Measurements from ENCODE around the gene ZNF286A.
"Not testable (repeated sequence)": the region's sequence is repeated elsewhere in the genome, so short reads cannot be mapped to it uniquely, and the experiment has no call there.

Gene ZNF286A

DNA sequence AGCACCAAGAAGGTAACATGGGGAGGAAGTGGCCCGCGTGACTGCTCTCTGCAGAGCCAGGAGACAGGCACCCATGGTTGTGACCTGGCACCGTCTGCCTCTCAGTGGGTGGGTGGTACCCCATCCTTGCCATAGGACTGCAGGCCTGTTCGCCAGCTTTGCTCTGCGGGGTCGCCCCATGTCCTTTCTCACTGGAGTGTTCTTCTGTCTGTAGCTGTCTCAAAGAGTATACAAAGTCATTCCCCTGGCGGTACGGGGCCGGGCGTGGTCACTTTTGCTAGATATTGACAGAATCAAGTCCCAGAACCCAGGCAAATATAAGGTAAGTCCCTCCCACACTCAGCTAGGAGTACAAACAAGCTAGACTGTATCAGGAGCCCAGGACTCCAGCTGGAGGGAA is 38.5 kb downstream of the ZNF286A start:
- Histone ChIP-seq H3K4me3 (ENCODE audit: low read depth in 1 of 2, low read length in 2 of 2) (no peak overlapping the region), H3K9me3 (ENCODE audit: control insufficient read depth in 1 of 2, low read length in 2 of 2) (no peaks in the 10 kb centered on the region), H3K4me1 (ENCODE audit: control insufficient read depth in 1 of 2, insufficient read depth in 2 of 2, low read length in 2 of 2) (no peaks in the 10 kb centered on the region), H3K27me3 (ENCODE audit: control insufficient read depth in 1 of 2, insufficient read depth in 2 of 2, low read length in 2 of 2) (no peaks in the 10 kb centered on the region), H3K27ac (ENCODE audit: low read depth, low read length) (no peak overlapping the region), H3K36me3 (ENCODE audit: control insufficient read depth in 1 of 2, insufficient read depth in 2 of 2, low read length in 2 of 2) (no peaks in the 10 kb centered on the region), H3K9ac (ENCODE audit: low read depth in 1 of 2, low read length in 2 of 2) (no peak overlapping the region)

GRCh38 chr17:15739259-15739658 is 39.7 kb downstream of the ZNF286A start:
- not testable (repeated sequence) for H3K27me3 ChIP-seq (ENCODE audit: control insufficient read depth in 1 of 2, insufficient read depth in 2 of 2, low read length in 2 of 2); H3K9me3 ChIP-seq (ENCODE audit: control insufficient read depth in 1 of 2, low read length in 2 of 2); H3K27ac ChIP-seq (ENCODE audit: low read depth, low read length); H3K36me3 ChIP-seq (ENCODE audit: control insufficient read depth in 1 of 2, insufficient read depth in 2 of 2, low read length in 2 of 2); H3K4me1 ChIP-seq (ENCODE audit: control insufficient read depth in 1 of 2, insufficient read depth in 2 of 2, low read length in 2 of 2); H3K4me3 ChIP-seq (ENCODE audit: low read depth in 1 of 2, low read length in 2 of 2); H3K9ac ChIP-seq (ENCODE audit: low read depth in 1 of 2, low read length in 2 of 2)

DNA sequence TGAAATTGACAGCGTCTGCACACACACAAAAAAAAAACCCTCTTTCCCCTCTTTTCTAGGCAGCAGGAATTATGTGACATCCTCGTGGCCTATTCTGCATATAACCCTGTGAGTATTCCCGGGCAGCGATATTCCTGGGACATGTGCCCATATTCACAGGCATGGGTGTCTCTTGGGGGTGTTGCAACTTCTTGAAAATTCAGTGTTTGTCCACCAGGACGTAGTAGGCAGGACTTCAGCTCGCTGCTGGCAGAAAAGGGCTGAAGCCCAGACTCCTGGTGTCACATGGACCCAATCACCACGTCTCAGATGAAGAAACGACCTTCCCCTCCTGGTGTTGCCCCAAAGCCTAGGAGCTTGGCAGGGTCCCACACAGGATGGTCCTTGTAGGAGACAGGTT is 40.5 kb downstream of the ZNF286A start:
- not testable (repeated sequence) for H3K9ac ChIP-seq (ENCODE audit: low read depth in 1 of 2, low read length in 2 of 2); H3K4me1 ChIP-seq (ENCODE audit: control insufficient read depth in 1 of 2, insufficient read depth in 2 of 2, low read length in 2 of 2); H3K27ac ChIP-seq (ENCODE audit: low read depth, low read length); H3K36me3 ChIP-seq (ENCODE audit: control insufficient read depth in 1 of 2, insufficient read depth in 2 of 2, low read length in 2 of 2); H3K9me3 ChIP-seq (ENCODE audit: control insufficient read depth in 1 of 2, low read length in 2 of 2); H3K4me3 ChIP-seq (ENCODE audit: low read depth in 1 of 2, low read length in 2 of 2); H3K27me3 ChIP-seq (ENCODE audit: control insufficient read depth in 1 of 2, insufficient read depth in 2 of 2, low read length in 2 of 2)

DNA sequence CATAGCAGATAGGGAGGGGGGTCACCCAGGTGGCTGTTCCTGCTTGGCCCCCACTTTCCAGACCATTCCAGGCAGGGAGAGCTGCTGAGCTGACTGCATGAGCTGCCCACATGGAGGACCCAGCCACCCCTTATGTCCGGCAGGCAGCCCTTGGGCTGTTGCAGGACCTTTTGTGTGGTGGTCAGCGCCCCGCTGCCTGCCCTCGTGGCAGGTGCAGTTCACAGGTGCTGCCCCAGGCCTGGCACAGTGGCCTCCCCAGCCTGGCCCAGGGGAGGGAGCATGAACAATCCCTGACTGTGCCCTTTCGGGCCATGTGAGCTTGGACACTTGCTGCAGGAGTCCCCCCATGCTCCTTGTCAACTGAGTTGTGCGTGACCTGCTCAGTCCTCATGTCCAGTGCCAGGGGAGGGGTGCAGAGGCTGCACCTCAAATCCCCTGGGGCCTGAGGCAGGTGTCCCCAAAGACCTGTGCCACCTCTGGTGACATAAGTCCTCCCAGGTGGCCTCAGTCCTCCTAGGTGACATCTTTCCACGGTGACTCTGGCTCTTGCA is 41.1 kb downstream of the ZNF286A start:
- Histone ChIP-seq H3K9me3 (ENCODE audit: control insufficient read depth in 1 of 2, low read length in 2 of 2) (no peaks in the 10 kb centered on the region), H3K27ac (ENCODE audit: low read depth, low read length) (no peak overlapping the region), H3K4me1 (ENCODE audit: control insufficient read depth in 1 of 2, insufficient read depth in 2 of 2, low read length in 2 of 2) (no peaks in the 10 kb centered on the region), H3K9ac (ENCODE audit: low read depth in 1 of 2, low read length in 2 of 2) (no peak overlapping the region), H3K36me3 (ENCODE audit: control insufficient read depth in 1 of 2, insufficient read depth in 2 of 2, low read length in 2 of 2) (no peaks in the 10 kb centered on the region), H3K4me3 (ENCODE audit: low read depth in 1 of 2, low read length in 2 of 2) (no peak overlapping the region), H3K27me3 (ENCODE audit: control insufficient read depth in 1 of 2, insufficient read depth in 2 of 2, low read length in 2 of 2) (no peaks in the 10 kb centered on the region)

- Histone ChIP-seq H3K27ac (ENCODE audit: low read depth, low read length) (no peak overlapping the region), H3K36me3 (ENCODE audit: control insufficient read depth in 1 of 2, insufficient read depth in 2 of 2, low read length in 2 of 2) (no peaks in the 10 kb centered on the region), H3K27me3 (ENCODE audit: control insufficient read depth in 1 of 2, insufficient read depth in 2 of 2, low read length in 2 of 2) (no peaks in the 10 kb centered on the region), H3K9ac (ENCODE audit: low read depth in 1 of 2, low read length in 2 of 2) (no peak overlapping the region), H3K9me3 (ENCODE audit: control insufficient read depth in 1 of 2, low read length in 2 of 2) (no peaks in the 10 kb centered on the region), H3K4me3 (ENCODE audit: low read depth in 1 of 2, low read length in 2 of 2) (no peak overlapping the region), H3K4me1 (ENCODE audit: control insufficient read depth in 1 of 2, insufficient read depth in 2 of 2, low read length in 2 of 2) (no peaks in the 10 kb centered on the region)
Observed at GRCh38 chr17:15741624-15742023, 42.1 kb downstream of the ZNF286A start.

DNA sequence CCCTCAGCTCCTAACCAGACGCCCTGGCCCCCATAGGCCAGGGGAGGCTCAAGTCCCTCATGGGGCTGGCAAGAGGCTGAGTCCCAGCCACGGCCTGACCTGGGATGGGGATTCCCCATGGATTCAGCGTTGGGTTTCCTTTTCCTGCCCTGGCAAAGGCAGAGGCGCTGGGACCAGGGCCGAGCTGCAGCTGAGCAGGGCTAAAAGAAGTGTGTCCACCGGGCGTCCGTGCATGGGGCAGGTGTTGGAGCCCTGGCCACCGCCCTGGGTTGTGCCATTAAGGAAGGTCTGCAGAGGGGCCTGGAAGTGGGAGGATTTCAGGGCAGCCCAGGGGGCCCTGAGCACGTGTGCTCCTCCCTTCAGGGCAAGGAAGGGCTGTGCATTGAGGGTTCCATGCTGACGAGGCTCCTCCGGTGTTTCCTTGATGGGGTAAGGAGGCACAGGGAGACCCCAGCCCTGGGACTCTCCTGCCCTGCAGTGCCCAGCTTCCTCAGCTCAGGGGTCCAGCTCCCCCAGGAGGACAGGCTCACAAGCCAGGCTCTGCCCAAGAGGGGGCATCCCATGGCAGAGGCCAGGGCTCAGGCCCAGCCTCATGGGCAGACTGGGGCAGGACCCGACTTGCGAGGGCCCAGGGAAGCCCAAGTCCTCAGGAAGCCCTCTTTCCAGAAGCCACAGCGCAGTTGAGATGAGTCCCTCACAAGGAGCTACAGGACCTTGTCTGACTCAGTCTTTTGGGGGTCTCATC is 42.7 kb downstream of the ZNF286A start:
- Histone ChIP-seq H3K27ac (ENCODE audit: low read depth, low read length) (no peak overlapping the region), H3K4me3 (ENCODE audit: low read depth in 1 of 2, low read length in 2 of 2) (no peak overlapping the region), H3K36me3 (ENCODE audit: control insufficient read depth in 1 of 2, insufficient read depth in 2 of 2, low read length in 2 of 2) (no peaks in the 10 kb centered on the region), H3K9ac (ENCODE audit: low read depth in 1 of 2, low read length in 2 of 2) (no peak overlapping the region), H3K9me3 (ENCODE audit: control insufficient read depth in 1 of 2, low read length in 2 of 2) (no peaks in the 10 kb centered on the region), H3K4me1 (ENCODE audit: control insufficient read depth in 1 of 2, insufficient read depth in 2 of 2, low read length in 2 of 2) (no peaks in the 10 kb centered on the region), H3K27me3 (ENCODE audit: control insufficient read depth in 1 of 2, insufficient read depth in 2 of 2, low read length in 2 of 2) (no peaks in the 10 kb centered on the region)

DNA sequence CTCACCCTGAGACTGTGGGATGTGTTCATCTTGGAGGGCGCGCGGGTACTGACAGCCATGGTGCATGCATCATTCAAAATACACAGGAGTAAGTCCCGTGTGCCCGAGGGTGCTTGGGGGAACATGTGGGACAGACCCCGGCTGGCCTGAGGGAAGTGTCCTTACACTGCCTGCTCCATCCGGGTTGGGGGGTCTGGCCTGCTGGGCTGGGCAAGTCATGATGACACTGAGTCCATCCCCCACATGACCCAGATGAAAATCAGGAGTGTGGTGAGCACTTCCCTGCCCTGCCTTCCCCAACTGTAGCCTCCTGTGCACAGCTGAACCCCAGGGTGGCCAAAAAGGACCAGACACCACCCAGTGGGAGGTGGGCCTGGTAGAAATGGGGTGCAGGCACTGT is 43.4 kb downstream of the ZNF286A start:
- Histone ChIP-seq H3K27me3 (ENCODE audit: control insufficient read depth in 1 of 2, insufficient read depth in 2 of 2, low read length in 2 of 2) (no peaks in the 10 kb centered on the region), H3K27ac (ENCODE audit: low read depth, low read length) (no peak overlapping the region), H3K9ac (ENCODE audit: low read depth in 1 of 2, low read length in 2 of 2) (no peak overlapping the region), H3K9me3 (ENCODE audit: control insufficient read depth in 1 of 2, low read length in 2 of 2) (no peaks in the 10 kb centered on the region), H3K36me3 (ENCODE audit: control insufficient read depth in 1 of 2, insufficient read depth in 2 of 2, low read length in 2 of 2) (no peaks in the 10 kb centered on the region), H3K4me1 (ENCODE audit: control insufficient read depth in 1 of 2, insufficient read depth in 2 of 2, low read length in 2 of 2) (no peaks in the 10 kb centered on the region), H3K4me3 (ENCODE audit: low read depth in 1 of 2, low read length in 2 of 2) (no peak overlapping the region)

GRCh38 chr17:15744074-15744676 is 44.6 kb downstream of the ZNF286A start:
- no peak overlapping the region for H3K4me3 ChIP-seq (ENCODE audit: low read depth in 1 of 2, low read length in 2 of 2)
- no peaks in the 10 kb centered on the region for H3K27me3 ChIP-seq (ENCODE audit: control insufficient read depth in 1 of 2, insufficient read depth in 2 of 2, low read length in 2 of 2)
- no peaks in the 10 kb centered on the region for H3K4me1 ChIP-seq (ENCODE audit: control insufficient read depth in 1 of 2, insufficient read depth in 2 of 2, low read length in 2 of 2)
- H3K36me3 ChIP-seq (ENCODE audit: control insufficient read depth in 1 of 2, insufficient read depth in 2 of 2, low read length in 2 of 2): no peaks in the 10 kb centered on the region
- no peaks in the 10 kb centered on the region for H3K9me3 ChIP-seq (ENCODE audit: control insufficient read depth in 1 of 2, low read length in 2 of 2)
- H3K27ac ChIP-seq (ENCODE audit: low read depth, low read length): no peak overlapping the region
- no peak overlapping the region for H3K9ac ChIP-seq (ENCODE audit: low read depth in 1 of 2, low read length in 2 of 2)

DNA sequence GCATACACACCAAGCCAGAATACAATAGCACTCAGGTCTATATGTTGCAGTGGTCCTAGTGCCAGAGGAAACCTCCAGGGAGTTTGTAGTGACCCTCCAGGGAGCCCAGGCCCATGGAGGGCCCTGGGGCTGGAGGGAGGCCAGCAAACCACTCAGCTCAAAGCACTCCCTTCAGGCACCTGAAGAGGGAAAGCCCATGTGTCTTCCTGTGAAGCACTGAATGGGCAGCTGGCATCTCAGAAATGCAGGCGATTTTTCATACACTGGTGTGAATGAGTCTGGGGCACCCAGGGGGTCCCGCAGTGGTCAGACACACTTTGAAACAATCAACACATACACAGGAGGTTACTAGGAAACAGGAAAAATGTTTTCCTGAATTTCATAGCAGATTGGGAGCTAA is 45.3 kb downstream of the ZNF286A start:
- H3K36me3 ChIP-seq (ENCODE audit: control insufficient read depth in 1 of 2, insufficient read depth in 2 of 2, low read length in 2 of 2): no peaks in the 10 kb centered on the region
- H3K27me3 ChIP-seq (ENCODE audit: control insufficient read depth in 1 of 2, insufficient read depth in 2 of 2, low read length in 2 of 2): no peaks in the 10 kb centered on the region
- no peak overlapping the region for H3K4me3 ChIP-seq (ENCODE audit: low read depth in 1 of 2, low read length in 2 of 2)
- no peak overlapping the region for H3K9ac ChIP-seq (ENCODE audit: low read depth in 1 of 2, low read length in 2 of 2)
- no peaks in the 10 kb centered on the region for H3K4me1 ChIP-seq (ENCODE audit: control insufficient read depth in 1 of 2, insufficient read depth in 2 of 2, low read length in 2 of 2)
- no peak overlapping the region for H3K27ac ChIP-seq (ENCODE audit: low read depth, low read length)
- H3K9me3 ChIP-seq (ENCODE audit: control insufficient read depth in 1 of 2, low read length in 2 of 2): no peaks in the 10 kb centered on the region

DNA sequence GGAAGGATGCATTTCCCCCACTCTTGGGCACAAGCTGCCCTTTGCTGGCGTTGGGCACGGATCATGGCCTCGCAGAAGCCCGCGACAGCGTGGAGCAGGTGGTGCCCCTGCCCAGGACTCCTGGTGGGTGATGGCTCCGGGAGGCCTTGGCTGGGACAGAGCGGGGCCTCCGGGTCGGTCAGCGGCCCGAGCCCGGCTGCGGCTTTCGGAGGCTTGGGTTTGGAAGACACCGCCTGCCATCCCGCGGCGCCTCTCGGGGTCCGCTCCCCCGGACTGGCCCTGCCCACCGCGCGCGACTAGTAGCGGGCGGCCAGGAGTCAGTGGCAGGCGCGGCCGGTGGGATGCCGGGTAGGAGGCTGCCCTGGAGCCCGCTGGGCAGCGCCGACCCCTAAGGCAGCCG is 49.9 kb downstream of the ZNF286A start:
- not testable (repeated sequence) for H3K9me3 ChIP-seq (ENCODE audit: control insufficient read depth in 1 of 2, low read length in 2 of 2); H3K36me3 ChIP-seq (ENCODE audit: control insufficient read depth in 1 of 2, insufficient read depth in 2 of 2, low read length in 2 of 2); H3K4me3 ChIP-seq (ENCODE audit: low read depth in 1 of 2, low read length in 2 of 2); H3K27me3 ChIP-seq (ENCODE audit: control insufficient read depth in 1 of 2, insufficient read depth in 2 of 2, low read length in 2 of 2); H3K9ac ChIP-seq (ENCODE audit: low read depth in 1 of 2, low read length in 2 of 2); H3K27ac ChIP-seq (ENCODE audit: low read depth, low read length); H3K4me1 ChIP-seq (ENCODE audit: control insufficient read depth in 1 of 2, insufficient read depth in 2 of 2, low read length in 2 of 2)

Measured in duodenal mucosa (tissue), 2 donors.